HG03571 (cell line): ENCODE results near the gene GPR156.
"Not testable (repeated sequence)": the region's sequence is repeated elsewhere in the genome, so short reads cannot be mapped to it uniquely, and the experiment has no call there.

Experiments
- ATAC-seq: cut with Tn5 transposase; IDR thresholded peaks from one replicate; pipeline ENCODE4 v1.9.1; 2021; ENCODE audit not compliant: unreplicated experiment

Gene GPR156

GRCh38 chr3:120163816-120164215 lies 121.2 kb downstream of the GPR156 start:
- ATAC-seq, result no peak

- no peak for ATAC-seq
These were observed 122.0 kb downstream of the GPR156 start for GRCh38 chr3:120163026-120163425.

DNA sequence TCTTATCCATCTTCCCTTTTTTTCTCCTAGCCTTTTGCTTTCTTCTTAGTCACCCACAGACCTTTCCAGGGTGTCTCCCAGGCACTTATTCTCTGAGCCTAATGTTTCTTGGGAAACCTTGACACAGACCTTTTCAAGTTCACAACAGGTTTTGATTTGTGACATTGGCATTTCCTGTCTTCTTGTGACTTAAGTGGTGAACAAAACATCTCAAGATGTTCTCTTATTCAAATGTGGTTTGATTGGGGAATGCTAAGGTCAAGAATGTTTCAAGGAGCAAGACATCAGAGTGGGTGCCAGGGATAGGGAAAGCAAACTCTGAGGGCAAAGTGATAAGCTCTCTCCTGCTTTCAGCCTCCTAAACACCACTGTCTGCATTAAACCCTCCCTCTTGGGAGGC lies 122.6 kb downstream of the GPR156 start:
- ATAC-seq, result no peak

GRCh38 chr3:120161902-120162301 lies 123.1 kb downstream of the GPR156 start:
- ATAC-seq, result no peak

DNA sequence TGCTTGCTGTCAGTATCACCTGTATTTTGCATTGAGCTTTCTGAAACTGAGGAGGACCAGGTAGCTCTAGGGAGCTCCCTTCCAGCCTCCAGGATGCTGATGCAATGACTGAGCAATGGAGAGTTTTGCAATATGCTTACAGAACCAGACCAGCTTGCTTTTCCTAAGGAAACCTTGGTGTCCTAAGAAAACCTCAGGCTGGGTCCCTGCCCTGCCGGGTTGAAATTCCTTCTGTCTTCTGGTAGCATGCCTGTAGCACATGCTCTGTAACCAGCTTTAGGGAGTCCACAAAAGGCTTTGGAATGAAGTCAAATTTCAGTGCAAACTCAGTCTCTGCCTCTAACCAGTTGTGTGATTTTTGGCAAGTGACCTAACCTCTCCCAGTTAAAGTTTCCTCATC lies 125.0 kb downstream of the GPR156 start:
- ATAC-seq, result no peak

- ATAC-seq, result no peak
These were observed 127.3 kb downstream of the GPR156 start for GRCh38 chr3:120157681-120158080.

- no peak for ATAC-seq
These were observed 127.9 kb downstream of the GPR156 start for GRCh38 chr3:120157113-120157512.

DNA sequence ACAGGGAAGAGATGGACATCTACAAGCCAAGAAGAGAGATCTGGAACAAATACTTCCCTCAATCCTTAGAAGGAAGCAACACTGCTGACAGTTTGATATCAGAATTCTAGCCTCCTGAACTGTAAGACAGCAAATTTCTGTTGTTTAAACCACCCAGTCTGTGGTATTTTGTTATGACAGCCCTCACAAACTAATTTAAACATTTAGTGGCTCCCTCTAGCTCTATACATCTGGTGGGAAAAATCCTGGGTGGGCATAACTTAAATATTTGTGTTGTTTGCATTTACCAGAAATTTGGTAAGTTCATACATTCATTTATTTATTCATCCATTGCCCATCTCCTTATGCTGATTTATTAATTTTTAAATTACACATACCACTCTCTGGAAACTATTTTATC lies 128.3 kb downstream of the GPR156 start:
- no peak for ATAC-seq

DNA sequence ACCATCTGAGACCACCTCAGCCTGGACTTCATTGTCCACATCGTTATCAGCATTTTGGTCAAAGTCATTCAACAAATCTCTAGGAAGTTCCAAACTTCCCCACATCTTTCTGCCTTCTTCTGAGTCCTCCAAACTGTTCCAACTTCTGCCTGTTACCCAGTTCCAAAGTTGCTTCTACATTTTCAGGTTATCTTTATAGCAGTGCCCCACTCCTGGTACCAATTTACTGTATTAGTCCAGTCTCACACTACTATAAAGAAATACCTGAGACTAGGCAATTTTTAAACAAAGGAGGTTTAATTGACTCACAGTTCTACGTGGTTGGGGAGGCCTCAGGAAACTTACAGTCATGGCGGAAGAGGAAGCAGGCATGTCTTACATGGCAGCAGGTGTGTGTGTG lies 129.3 kb downstream of the GPR156 start:
- not testable (repeated sequence) for ATAC-seq

GRCh38 chr3:120155108-120155507 lies 129.9 kb downstream of the GPR156 start:
- ATAC-seq, result no peak

- ATAC-seq, result no peak
These were observed 131.7 kb downstream of the GPR156 start for GRCh38 chr3:120153294-120153693.

DNA sequence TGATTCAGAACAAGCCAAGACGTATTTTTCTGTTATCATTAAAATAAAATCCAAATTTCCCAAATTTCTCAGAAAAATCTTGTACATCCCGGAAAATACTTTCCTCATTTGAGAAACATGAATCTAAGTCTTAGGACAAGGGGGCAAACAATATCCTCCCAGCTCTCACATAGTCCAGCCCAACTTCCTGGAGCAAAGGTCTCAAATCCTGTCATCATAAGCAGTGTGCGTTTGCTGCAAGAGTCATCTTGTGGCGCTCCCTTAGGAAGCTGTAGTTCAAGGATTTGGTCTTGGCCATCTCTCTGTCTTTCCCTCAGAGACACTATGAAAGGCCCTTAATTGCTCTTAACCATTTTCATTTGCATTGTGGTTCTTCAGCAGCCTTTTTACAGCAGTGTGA lies 133.2 kb downstream of the GPR156 start:
- no peak for ATAC-seq

DNA sequence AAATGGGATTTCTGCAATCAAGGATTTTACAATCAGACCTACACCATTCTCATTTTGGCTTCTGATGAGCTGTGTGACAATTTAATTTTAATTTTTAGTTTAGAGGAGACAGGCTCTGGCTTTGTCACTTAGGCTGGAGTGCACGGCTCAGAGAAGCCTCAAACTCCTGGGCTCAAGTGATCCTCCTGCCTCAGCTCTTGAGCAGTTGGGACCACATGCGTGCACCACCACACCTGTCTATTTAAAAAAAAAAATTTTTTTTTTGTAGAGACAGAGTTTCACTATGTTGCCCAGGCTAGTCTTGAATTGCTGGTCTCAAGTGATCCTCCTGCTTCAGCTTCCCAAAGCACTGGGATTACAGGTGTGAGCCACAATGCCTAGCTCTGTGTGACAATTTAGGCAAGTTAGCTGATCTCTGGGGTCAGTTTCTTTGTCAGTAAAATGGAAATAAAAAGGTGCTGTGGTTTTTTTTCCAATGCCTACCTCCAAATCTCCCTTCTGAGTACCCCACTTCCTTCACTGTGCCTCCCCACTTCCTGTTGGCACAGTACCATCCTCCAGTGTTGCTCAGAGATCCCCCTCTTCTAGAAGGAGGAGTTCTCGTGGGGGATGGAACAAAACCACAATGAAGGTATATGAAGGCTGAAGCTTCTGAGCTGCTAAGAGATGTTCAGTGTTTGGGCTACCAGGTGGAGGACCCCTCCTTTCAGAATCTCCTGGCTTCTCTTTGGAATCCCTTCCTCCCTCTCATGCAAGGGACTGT lies 136.7 kb downstream of the GPR156 start:
- ATAC-seq, result no peak

DNA sequence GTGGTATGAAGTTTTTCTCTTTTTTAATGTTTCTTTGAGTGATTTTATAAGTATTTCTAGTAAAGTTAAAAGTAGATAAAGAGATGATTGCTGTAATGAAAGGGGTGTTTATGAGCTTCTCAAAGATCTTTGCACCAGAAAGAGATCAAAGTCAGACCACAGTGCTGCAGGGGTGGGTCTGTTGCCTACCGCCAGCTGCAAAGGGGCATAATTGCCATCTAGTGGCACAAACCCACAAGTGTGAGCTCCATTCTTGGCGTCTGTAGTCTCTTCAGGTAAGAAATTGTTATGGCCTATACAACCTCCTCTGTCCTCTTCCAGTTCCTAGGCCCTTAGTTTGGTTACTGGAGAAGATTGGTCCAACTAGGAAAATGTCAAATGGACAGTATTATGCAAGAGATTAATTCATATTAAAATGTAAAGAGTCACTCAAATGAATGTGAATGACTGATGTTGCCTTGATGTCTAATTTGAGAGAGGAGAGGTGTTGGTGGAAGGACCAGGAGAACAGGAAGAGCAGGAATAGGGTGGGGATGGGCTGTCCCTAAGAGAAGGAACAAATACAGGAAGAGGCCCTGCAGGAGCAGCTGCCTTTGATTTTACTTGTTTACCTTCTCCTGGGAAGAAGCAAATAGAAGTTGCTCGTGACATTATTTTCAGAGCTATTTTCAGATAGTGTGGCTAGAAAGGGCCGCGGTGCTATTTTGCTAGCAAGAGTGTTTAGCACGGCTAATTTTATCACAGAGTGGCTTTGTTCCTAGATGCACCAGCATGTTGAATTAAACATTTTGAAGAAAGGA lies 137.8 kb downstream of the GPR156 start:
- no peak for ATAC-seq

DNA sequence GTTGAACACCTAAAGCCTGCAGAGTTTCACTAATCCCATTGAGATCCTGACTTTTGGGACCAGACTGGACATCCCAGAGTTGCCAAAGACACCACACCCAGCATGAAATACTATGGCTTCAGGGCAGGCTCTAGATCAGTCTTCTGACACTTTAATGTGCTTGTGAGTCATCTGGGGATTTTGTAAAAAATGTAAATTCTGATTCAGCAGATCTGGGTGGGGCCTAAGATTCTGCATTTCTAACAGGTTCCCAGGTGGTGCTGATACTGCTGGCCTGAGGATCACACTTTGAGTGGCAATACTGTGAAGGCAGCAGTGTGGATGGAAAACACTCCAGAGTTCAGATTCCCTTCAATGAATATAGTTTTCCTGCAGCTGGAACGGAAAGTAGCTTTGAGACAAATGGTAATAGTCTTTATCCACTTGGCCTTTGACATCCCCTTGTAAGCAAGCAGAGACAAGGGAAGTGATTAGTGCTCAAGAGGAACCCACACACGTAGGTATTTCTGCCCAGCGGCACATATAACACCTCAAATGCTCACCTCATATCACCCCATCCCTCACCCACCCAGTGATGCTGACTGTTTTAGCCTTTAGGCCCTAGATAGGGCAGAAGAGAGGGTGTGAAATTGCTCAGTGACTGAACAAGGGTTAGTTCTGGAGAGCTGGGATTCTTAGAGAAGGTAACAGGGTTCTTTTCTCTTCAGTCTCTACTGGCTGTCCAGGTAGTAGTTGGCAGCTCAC lies 139.3 kb downstream of the GPR156 start:
- no peak for ATAC-seq

GRCh38 chr3:120144267-120144666 lies 140.8 kb downstream of the GPR156 start:
- no peak for ATAC-seq

GRCh38 chr3:120143676-120144075 lies 141.3 kb downstream of the GPR156 start:
- ATAC-seq, result no peak

DNA sequence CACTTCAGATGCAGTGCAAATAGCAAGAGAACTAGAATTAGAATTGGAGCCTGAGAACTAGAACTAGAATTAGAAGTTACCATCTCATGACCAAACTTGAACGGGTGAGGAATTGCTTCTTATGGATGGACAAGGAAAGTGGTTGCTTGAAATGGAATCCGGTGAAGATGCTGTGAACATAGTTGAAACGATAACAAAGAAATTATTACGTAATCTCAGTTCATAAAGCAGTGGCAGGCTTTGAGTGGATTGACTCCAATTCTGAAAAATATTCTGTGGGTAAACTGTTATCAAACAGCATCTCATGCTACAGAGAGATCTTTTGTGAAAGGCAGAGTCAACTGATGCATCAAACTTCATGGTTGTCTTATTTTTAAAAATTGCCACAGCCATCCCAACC lies 142.8 kb downstream of the GPR156 start:
- ATAC-seq, result no peak

DNA sequence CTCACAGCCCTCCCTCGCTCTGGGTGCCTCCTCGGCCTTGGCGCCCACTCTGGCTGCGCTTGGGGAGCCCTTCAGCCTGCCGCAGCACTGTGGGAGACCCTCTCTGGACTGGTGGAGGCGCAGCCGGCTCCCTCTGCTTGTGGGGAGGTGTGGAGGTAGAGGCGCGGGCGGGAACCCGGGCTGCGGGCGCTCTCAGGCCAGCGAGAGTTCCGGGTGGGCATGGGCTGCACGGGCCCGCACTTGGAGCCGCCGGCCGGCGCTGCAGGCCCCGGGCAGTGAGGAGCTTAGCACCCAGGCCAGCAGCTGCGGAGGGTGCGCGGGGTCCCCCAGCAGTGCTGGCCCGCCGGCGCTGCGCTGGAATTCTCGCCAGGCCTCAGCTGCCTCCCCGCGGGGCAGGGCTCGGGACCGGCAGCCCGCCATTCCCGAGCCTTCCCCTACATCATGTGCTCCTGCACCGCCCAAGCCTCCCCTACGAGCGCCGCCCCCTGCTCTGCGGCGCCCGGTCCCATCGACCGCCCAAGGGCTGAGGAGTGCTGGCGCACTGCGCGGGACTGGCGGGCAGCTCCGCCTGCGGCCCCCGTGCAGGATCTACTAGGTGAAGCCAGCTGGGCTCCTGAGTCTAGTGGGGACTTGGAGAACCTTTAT lies 144.8 kb downstream of the GPR156 start:
- ATAC-seq, result no peak

DNA sequence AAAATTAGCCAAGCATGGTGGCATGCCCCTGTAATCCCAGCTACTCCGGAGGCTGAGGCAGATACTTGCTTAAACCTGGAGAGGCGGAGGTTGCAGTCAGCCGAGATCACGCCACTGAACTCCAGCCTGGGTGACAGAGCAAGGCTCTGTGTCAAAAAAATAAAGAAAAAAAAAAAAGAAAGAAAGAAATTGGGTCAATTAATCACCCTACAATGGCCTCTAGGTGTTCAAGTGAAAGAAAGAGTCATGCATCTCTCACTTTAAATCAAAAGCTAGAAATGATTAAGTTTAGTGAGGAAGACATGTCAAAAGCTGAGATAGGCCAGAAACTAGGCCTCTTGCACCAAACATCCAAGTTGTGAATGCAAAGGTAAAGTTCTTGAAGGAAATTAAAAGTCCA lies 145.9 kb downstream of the GPR156 start:
- ATAC-seq, result no peak

GRCh38 chr3:120137548-120137947 lies 147.5 kb downstream of the GPR156 start:
- no peak for ATAC-seq
